Calu3 (cell line): ENCODE results near the gene MIGA2. TPM values are rescaled to one million over a fixed set of nuclear protein-coding genes. Genes with fewer than 3 reads are reported as not detected.

Source experiments
- BruUV-seq: library from RNA; stranded (reverse); fragments of 400-500 nt; replicated peaks from 2 replicates; lab custom pipeline; 2021; lab: Mats Ljungman, UMichigan
- CTCF ChIA-PET: fragments of 300-600 bp; sonication (Branson Sonifier 250); formaldehyde crosslinking; loops from one replicate; lab custom pipeline; 2022; ENCODE audit warnings: antibody characterized with exemption; lab: Charles Lee
- DNase-seq: peaks from one replicate; pipeline ENCODE4 v3.0.0; 2022
- H3K27ac Mint-ChIP-seq: one replicate; pipeline ENCODE4 v1.8.0; 2022; ENCODE audit warnings: mixed read lengths; ENCODE audit not compliant: unreplicated experiment
- H3K27me3 Mint-ChIP-seq: one replicate; pipeline ENCODE4 v1.8.0; 2022; ENCODE audit warnings: mixed read lengths; ENCODE audit not compliant: unreplicated experiment
- H3K36me3 Mint-ChIP-seq: one replicate; pipeline ENCODE4 v1.8.0; 2022; ENCODE audit warnings: mild to moderate bottlenecking, moderate library complexity, mixed read lengths; ENCODE audit not compliant: insufficient read depth, unreplicated experiment
- H3K4me1 Mint-ChIP-seq: one replicate; pipeline ENCODE4 v1.8.0; 2022; ENCODE audit warnings: mild to moderate bottlenecking, low read depth, mixed read lengths; ENCODE audit not compliant: unreplicated experiment
- H3K4me3 Mint-ChIP-seq: one replicate; pipeline ENCODE4 v1.8.0; 2022; ENCODE audit warnings: mild to moderate bottlenecking, low read depth, moderate library complexity, mixed read lengths; ENCODE audit not compliant: unreplicated experiment
- H3K9me3 Mint-ChIP-seq: one replicate; pipeline ENCODE4 v1.8.0; 2022; ENCODE audit warnings: low read depth, mixed read lengths; ENCODE audit not compliant: unreplicated experiment
- CTCF ChIP-seq: fragments of 200-600 bp; IDR thresholded peaks from one replicate; pipeline ENCODE4 v1.8.0; 2022; ENCODE audit warnings: antibody characterized with exemption; ENCODE audit not compliant: unreplicated experiment
- intact Hi-C: fragments of 100-400 bp; cut with micrococcal nuclease; formaldehyde crosslinking; loops from one replicate; pipeline ENCODE4 v1.10.0; 2022; ENCODE audit not compliant: unreplicated experiment
- total RNA-seq: library from RNA; stranded (reverse); gene quantifications from 2 replicates; pipeline ENCODE4 v1.2.3, GENCODE V29; 2022

The MIGA2 gene
- total RNA-seq, 1 experiment from 2014 or later = 17.8 TPM

- CTCF ChIA-PET = no interaction called here
- intact Hi-C loops = no loop called here
- no peak for DNase-seq
- TF ChIP-seq CTCF = no peak
- H3K9me3 Mint-ChIP-seq = no peaks in the 10 kb centered on the region
- peaks cover 43% of the 10 kb centered on the region for H3K36me3 Mint-ChIP-seq
- no TSS peak for BruUV-seq
- H3K4me3 Mint-ChIP-seq = no peak overlapping the region
- no peaks in the 10 kb centered on the region for H3K4me1 Mint-ChIP-seq
- H3K27me3 Mint-ChIP-seq = no peaks in the 10 kb centered on the region
- H3K27ac Mint-ChIP-seq = no peak overlapping the region
These were observed 26.8 kb upstream of the MIGA2 start for GRCh38 chr9:129009584-129010141.

- no peak for DNase-seq
These were observed 26.0 kb upstream of the MIGA2 start for GRCh38 chr9:129010267-129010975.

GRCh38 chr9:129011170-129011569 lies 25.3 kb upstream of the MIGA2 start:
- intact Hi-C loops = no loop called here
- CTCF ChIA-PET = no interaction called here
- no peak for TF ChIP-seq CTCF
- no peaks in the 10 kb centered on the region for H3K4me1 Mint-ChIP-seq
- no peaks in the 10 kb centered on the region for H3K27me3 Mint-ChIP-seq
- BruUV-seq = no TSS peak
- H3K27ac Mint-ChIP-seq = no peak overlapping the region
- no peaks in the 10 kb centered on the region for H3K9me3 Mint-ChIP-seq
- no peak for DNase-seq
- H3K4me3 Mint-ChIP-seq = no peak overlapping the region
- peaks cover 28% of the 10 kb centered on the region for H3K36me3 Mint-ChIP-seq

More at GRCh38 chr9:129010267-129010975, 26.0 kb upstream of the MIGA2 start:
- H3K27ac Mint-ChIP-seq = no peak overlapping the region
- H3K36me3 Mint-ChIP-seq = peaks cover 36% of the 10 kb centered on the region
- H3K27me3 Mint-ChIP-seq = no peaks in the 10 kb centered on the region
- intact Hi-C loops = no loop called here
- CTCF ChIA-PET = no interaction called here
- H3K4me1 Mint-ChIP-seq = no peaks in the 10 kb centered on the region
- no TSS peak for BruUV-seq
- H3K9me3 Mint-ChIP-seq = no peaks in the 10 kb centered on the region
- TF ChIP-seq CTCF = no peak
- H3K4me3 Mint-ChIP-seq = no peak overlapping the region

GRCh38 chr9:129011761-129012181 lies 24.7 kb upstream of the MIGA2 start:
- H3K4me1 Mint-ChIP-seq = no peaks in the 10 kb centered on the region
- intact Hi-C loops = no loop called here
- H3K36me3 Mint-ChIP-seq = peaks cover 22% of the 10 kb centered on the region
- no TSS peak for BruUV-seq
- H3K4me3 Mint-ChIP-seq = no peak overlapping the region
- CTCF ChIA-PET = interaction anchor here (0.5 kb wide), 1 partner anchor 27 kb away, joined by 4 read pairs; no protein-coding TSS in a partner anchor
- H3K9me3 Mint-ChIP-seq = no peaks in the 10 kb centered on the region
- no peak overlapping the region for H3K27ac Mint-ChIP-seq
- DNase-seq = no peak
- no peak for TF ChIP-seq CTCF
- H3K27me3 Mint-ChIP-seq = no peaks in the 10 kb centered on the region
